ENCODE data around the gene B4GAT1. TPM values are rescaled to one million over a fixed set of nuclear protein-coding genes. Genes with fewer than 3 reads are reported as not detected.
"Not testable (repeated sequence)": the region's sequence is repeated elsewhere in the genome, so short reads cannot be mapped to it uniquely, and the experiment has no call there.

Gene B4GAT1
- total and polyA plus RNA-seq, 10 of the 15 experiments (the other 5 are each of a cell fraction or from before 2014, with no cell fraction given): 0.55 to 11.1 (median 4.3) TPM

DNA sequence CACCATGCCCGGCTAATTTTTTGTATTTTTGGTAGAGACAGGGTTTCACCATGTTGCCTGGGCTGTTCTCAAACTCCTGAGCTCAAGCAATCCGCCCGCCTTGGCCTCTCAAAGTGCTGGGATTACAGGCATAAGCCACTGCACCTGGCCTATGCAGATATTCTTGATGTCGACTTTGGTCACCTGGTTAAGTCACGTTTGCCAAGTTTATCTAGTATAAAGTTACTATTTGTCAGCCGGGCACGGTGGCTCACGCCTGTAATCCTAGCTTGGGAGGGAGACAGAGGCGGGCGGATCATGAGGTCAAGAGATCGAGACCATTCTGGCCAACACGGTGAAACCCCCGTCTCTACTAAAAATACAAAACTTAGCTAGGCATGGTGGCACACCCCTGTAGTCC lies 36.9 kb upstream of the B4GAT1 start:
- in situ Hi-C loops (cut with MboI): not testable (repeated sequence)

DNA sequence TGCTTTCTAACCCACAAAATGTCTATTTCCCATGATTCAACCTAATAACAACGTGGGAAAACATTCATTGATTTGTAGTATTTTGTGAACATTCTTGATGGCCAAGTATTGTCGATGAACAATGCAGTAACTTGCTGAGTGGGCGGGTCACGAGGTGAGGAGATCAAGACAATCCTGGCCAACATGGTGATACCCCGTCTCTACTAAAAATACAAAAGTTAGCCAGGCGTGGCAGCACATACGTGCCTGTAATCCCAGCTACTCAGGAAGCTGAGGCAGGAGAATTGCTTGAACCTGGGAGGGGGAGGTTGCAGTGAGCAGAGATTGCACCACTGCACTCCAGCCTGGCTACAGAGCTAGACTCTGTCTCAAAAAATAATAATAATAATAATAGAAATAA lies 32.8 kb upstream of the B4GAT1 start:
- H3K27me3 ChIP-seq (replicated peaks in 1 of 2; ENCODE audit: control insufficient read depth in 2 of 2, insufficient read depth in 2 of 2, low read length in 1 of 2); H3K27ac ChIP-seq (ENCODE audit: control insufficient read depth, insufficient read depth); H2AFZ ChIP-seq (ENCODE audit: control insufficient read depth, low read depth, low read length); intact Hi-C loops (cut with micrococcal nuclease; ENCODE audit: unreplicated experiment); H3K4me2 ChIP-seq (ENCODE audit: control insufficient read depth, insufficient read depth); H3K4me3 ChIP-seq; H3K4me1 ChIP-seq (ENCODE audit: control insufficient read depth, insufficient read depth, low read length); BruUV-seq (replicated peaks); FAIRE-seq; H3K9me3 ChIP-seq (replicated peaks; ENCODE audit: control insufficient read depth, insufficient read depth, low read length); H4K20me1 ChIP-seq (ENCODE audit: control insufficient read depth, insufficient read depth); H3K36me3 ChIP-seq (ENCODE audit: control insufficient read depth in 2 of 2, insufficient read depth in 2 of 2, low read length in 1 of 2); SMC1A ChIA-PET (ENCODE audit: uncharacterized antibody, unreplicated experiment); H3K9ac ChIP-seq (ENCODE audit: control insufficient read depth, insufficient read depth, low read length); DNase-seq (ENCODE audit: low read depth, low spot score); ATAC-seq; in situ Hi-C loops (cut with MboI); H3K79me2 ChIP-seq (ENCODE audit: control insufficient read depth, insufficient read depth, low read length): not testable (repeated sequence)
- TF ChIP-seq IKZF2 (IDR thresholded peaks at IDR 0.05) (peak in 1 of 2 experiments; percentile 22; a peak in 2 of 4 replicates), RAD51 (IDR thresholded peaks at IDR 0.05) (peak; percentile 43; the same call in 1 of the 2 replicates), PAX5 (IDR thresholded peaks at IDR 0.05; ENCODE audit: borderline replicate concordance, low read depth, low read length) (0 out of 2 replicates have a peak, but pooled peaks have one; percentile 23)
- CTCF ChIA-PET: interaction anchor here (0.7 to 2.0 kb wide), 5 partner anchors 9 to 68 kb away, joined by 3 to 12 read pairs (median 10); no protein-coding TSS in a partner anchor
- POLR2A ChIA-PET: interaction anchor here (0.7 to 0.9 kb wide), 2 partner anchors 8 to 68 kb away, joined by 3 read pairs; partner anchors contain the start of gene SLC29A2
- RAD21 ChIA-PET (ENCODE audit: unreplicated experiment): interaction anchor here (1.1 to 1.3 kb wide), 2 partner anchors 9 to 68 kb away, joined by 3 to 7 read pairs; no protein-coding TSS in a partner anchor
- 18% methylated on average over 7 of the region's 7 CpGs for WGBS (ENCODE audit: insufficient coverage, insufficient replicate concordance, low lambda C conversion rate, missing lambda C conversion rate)

More for the DNA sequence above, 36.9 kb upstream of the B4GAT1 start:
- 69% methylated on average over 13 of the region's 13 CpGs for WGBS (ENCODE audit: insufficient coverage, insufficient replicate concordance, low lambda C conversion rate, missing lambda C conversion rate)
- H4K20me1 ChIP-seq (ENCODE audit: control insufficient read depth, insufficient read depth); H3K27me3 ChIP-seq (replicated peaks in 1 of 2; ENCODE audit: control insufficient read depth in 2 of 2, insufficient read depth in 2 of 2, low read length in 1 of 2); H3K79me2 ChIP-seq (ENCODE audit: control insufficient read depth, insufficient read depth, low read length); FAIRE-seq; DNase-seq (ENCODE audit: low read depth, low spot score); H3K4me2 ChIP-seq (ENCODE audit: control insufficient read depth, insufficient read depth); BruUV-seq (replicated peaks); intact Hi-C loops (cut with micrococcal nuclease; ENCODE audit: unreplicated experiment); H3K9me3 ChIP-seq (replicated peaks; ENCODE audit: control insufficient read depth, insufficient read depth, low read length); H3K4me3 ChIP-seq; H2AFZ ChIP-seq (ENCODE audit: control insufficient read depth, low read depth, low read length); H3K36me3 ChIP-seq (ENCODE audit: control insufficient read depth in 2 of 2, insufficient read depth in 2 of 2, low read length in 1 of 2); ATAC-seq; H3K4me1 ChIP-seq (ENCODE audit: control insufficient read depth, insufficient read depth, low read length); H3K27ac ChIP-seq (ENCODE audit: control insufficient read depth, insufficient read depth); H3K9ac ChIP-seq (ENCODE audit: control insufficient read depth, insufficient read depth, low read length): not testable (repeated sequence)
- ChIA-PET CTCF (interaction anchor here (1.2 to 9.0 kb wide), 6 partner anchors 12 to 94 kb away, joined by 3 to 166 read pairs (median 22); partner anchors contain the start of gene SLC29A2), POLR2A (interaction anchor here (2.7 kb wide), 1 partner anchor 13 kb away, joined by 12 read pairs; the partner anchor contains the start of gene SLC29A2), SMC1A (ENCODE audit: uncharacterized antibody, unreplicated experiment) (interaction anchor here (1.1 to 1.5 kb wide), 2 partner anchors 49 to 294 kb away, joined by 3 read pairs; no protein-coding TSS in a partner anchor), RAD21 (ENCODE audit: unreplicated experiment) (interaction anchor here (5.0 kb wide), 1 partner anchor 72 kb away, joined by 49 read pairs; no protein-coding TSS in a partner anchor)

DNA sequence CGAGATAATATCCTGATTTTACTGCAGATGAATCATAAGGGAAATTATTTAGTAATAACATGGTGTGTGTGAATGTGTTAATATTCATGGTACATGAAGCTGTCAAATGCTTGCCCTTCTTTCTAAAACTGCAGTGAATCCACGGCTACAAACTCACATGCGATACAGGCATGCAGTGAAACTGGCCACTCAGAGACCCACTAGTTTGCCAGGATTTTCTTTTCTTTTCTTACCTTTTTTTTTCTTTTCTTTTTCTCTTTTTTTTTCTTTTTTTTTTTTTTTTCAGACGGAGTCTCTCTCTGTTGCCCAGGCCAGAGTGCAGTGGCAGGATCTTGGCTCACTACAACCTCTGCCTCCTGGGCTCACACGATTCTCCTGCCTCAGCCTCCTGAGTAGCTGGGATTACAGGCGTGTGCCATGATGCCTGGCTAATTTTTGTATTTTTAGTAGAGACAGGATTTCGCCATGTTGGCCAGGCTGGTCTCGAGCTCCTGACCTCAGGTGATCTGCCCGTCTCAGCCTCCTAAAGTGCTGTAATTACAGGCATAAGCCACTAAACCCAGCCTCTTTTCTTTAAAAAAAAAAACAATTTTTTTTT lies 26.4 kb upstream of the B4GAT1 start:
- H4K20me1 ChIP-seq (ENCODE audit: control insufficient read depth, insufficient read depth); BruUV-seq (replicated peaks); in situ Hi-C loops (cut with MboI); H3K27ac ChIP-seq (ENCODE audit: control insufficient read depth, insufficient read depth); FAIRE-seq; H3K9ac ChIP-seq (ENCODE audit: control insufficient read depth, insufficient read depth, low read length); H3K4me1 ChIP-seq (ENCODE audit: control insufficient read depth, insufficient read depth, low read length); DNase-seq (ENCODE audit: low read depth, low spot score); H3K27me3 ChIP-seq (replicated peaks in 1 of 2; ENCODE audit: control insufficient read depth in 2 of 2, insufficient read depth in 2 of 2, low read length in 1 of 2); ATAC-seq; H3K9me3 ChIP-seq (replicated peaks; ENCODE audit: control insufficient read depth, insufficient read depth, low read length); H3K4me3 ChIP-seq; H3K79me2 ChIP-seq (ENCODE audit: control insufficient read depth, insufficient read depth, low read length); H3K36me3 ChIP-seq (ENCODE audit: control insufficient read depth in 2 of 2, insufficient read depth in 2 of 2, low read length in 1 of 2); intact Hi-C loops (cut with micrococcal nuclease; ENCODE audit: unreplicated experiment); H2AFZ ChIP-seq (ENCODE audit: control insufficient read depth, low read depth, low read length); H3K4me2 ChIP-seq (ENCODE audit: control insufficient read depth, insufficient read depth): not testable (repeated sequence)
- RAD21 ChIA-PET (ENCODE audit: unreplicated experiment): interaction anchor here (1.1 to 1.2 kb wide), 2 partner anchors 16 to 62 kb away, joined by 3 read pairs; no protein-coding TSS in a partner anchor
- SMC1A ChIA-PET (ENCODE audit: uncharacterized antibody, unreplicated experiment): interaction anchor here (1.9 kb wide), 1 partner anchor 12 kb away, joined by 6 read pairs; no protein-coding TSS in a partner anchor
- POLR2A ChIA-PET: interaction anchor here (0.5 kb wide), 2 partner anchors 11 to 93 kb away, joined by 4 read pairs; partner anchors contain the start of gene PELI3
- WGBS (ENCODE audit: insufficient coverage, insufficient replicate concordance, low lambda C conversion rate, missing lambda C conversion rate): 48% methylated on average over 8 of the region's 9 CpGs
- CTCF ChIA-PET: interaction anchor here (0.7 to 4.6 kb wide), 4 partner anchors 12 to 323 kb away, joined by 4 to 42 read pairs (median 10); no protein-coding TSS in a partner anchor
